Tibial nerve (tissue), 4 donors: ENCODE data around the gene MGLL.

Experiments used
- EP300 ChIP-seq, 2 donors: sonication (generic); formaldehyde crosslinking; IDR thresholded peaks; one replicate each; pipeline ENCODE4 v1.6.1; 2017; ENCODE audit warnings: antibody characterized with exemption in 2 of 2, mild to moderate bottlenecking in 1 of 2
- POLR2A ChIP-seq, 2 donors: fragments of 450-650 bp; IDR thresholded peaks; one replicate each; pipeline ENCODE4 v1.6.1; 2017; ENCODE audit warnings: antibody characterized with exemption in 2 of 2, mild to moderate bottlenecking in 2 of 2, moderate library complexity in 2 of 2
- TF ChIP-seq, protein P1 (sequence below), 5 experiments: fragments of 200-600 bp in 3 of 5; fragments of 450-650 bp in 2 of 5; sonication (generic) in 3 of 5; IDR thresholded peaks; one replicate each; pipeline ENCODE4 v1.5.1; 2016 to 2019; ENCODE audit warnings: antibody characterized with exemption in 5 of 5, mild to moderate bottlenecking in 3 of 5, moderate library complexity in 2 of 5

DNA sequence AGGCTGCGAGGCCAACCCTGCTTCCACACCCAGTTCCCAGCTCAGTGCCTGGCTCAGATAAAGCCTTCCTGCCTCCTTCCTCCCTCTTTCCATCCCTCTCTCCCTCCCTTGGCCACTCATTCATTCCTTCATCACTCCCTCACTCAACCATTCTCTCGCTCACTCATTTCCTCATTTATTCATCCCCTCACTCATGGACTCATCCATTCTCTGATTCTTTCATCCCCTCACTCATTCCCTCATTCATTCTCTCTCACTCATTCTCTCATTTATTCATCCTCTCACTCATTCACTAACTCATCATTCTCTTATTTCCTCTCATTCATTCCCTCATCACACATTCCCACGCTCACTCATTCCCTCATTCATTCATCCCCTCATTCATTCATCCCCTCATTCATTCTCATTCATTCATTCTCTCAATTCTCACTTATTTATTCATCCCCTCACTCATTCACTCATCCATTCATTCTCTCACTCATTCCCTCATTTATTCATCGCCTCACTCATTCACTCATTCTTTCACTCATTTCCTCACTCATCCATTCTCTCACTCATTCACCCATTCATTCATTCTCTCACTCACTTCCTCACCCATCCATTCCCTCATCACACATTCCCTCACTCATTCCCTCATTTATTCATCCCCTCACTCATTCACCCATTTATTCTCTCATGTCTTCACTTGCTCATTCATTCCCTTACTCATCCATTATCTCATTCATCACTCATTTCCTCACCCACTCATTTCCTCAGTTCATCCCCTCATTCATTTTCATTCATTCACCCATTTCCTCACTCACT is 136.4 kb downstream of the MGLL start:
- TF ChIP-seq, protein P1, sequence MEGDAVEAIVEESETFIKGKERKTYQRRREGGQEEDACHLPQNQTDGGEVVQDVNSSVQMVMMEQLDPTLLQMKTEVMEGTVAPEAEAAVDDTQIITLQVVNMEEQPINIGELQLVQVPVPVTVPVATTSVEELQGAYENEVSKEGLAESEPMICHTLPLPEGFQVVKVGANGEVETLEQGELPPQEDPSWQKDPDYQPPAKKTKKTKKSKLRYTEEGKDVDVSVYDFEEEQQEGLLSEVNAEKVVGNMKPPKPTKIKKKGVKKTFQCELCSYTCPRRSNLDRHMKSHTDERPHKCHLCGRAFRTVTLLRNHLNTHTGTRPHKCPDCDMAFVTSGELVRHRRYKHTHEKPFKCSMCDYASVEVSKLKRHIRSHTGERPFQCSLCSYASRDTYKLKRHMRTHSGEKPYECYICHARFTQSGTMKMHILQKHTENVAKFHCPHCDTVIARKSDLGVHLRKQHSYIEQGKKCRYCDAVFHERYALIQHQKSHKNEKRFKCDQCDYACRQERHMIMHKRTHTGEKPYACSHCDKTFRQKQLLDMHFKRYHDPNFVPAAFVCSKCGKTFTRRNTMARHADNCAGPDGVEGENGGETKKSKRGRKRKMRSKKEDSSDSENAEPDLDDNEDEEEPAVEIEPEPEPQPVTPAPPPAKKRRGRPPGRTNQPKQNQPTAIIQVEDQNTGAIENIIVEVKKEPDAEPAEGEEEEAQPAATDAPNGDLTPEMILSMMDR (IDR thresholded peaks at IDR 0.05): no peak
- TF ChIP-seq POLR2A (IDR thresholded peaks at IDR 0.05) (no peak), EP300 (IDR thresholded peaks at IDR 0.05) (no peak)
